Mesothelial cell of epicardium (in vitro differentiated cells): ENCODE data around the gene ADARB1. TPM values are rescaled to one million over a fixed set of nuclear protein-coding genes. Genes with fewer than 3 reads are reported as not detected.

ENCODE experiments used
- DNase-seq, 2 experiments: peaks; one replicate each; pipeline ENCODE4 v3.0.0; 2021; ENCODE audit warnings: low spot score in 2 of 2; ENCODE audit not compliant: unreplicated experiment in 2 of 2
- H3K27ac Mint-ChIP-seq: 2 replicates; pipeline ENCODE4 v1.8.0; 2021; ENCODE audit warnings: mixed read lengths
- H3K27me3 Mint-ChIP-seq: 2 replicates; pipeline ENCODE4 v1.8.0; 2021; ENCODE audit warnings: low read depth, mixed read lengths
- H3K36me3 Mint-ChIP-seq: 2 replicates; pipeline ENCODE4 v1.8.0; 2021; ENCODE audit warnings: mixed read lengths
- H3K4me1 Mint-ChIP-seq: 2 replicates; pipeline ENCODE4 v1.8.0; 2021; ENCODE audit warnings: mixed read lengths
- H3K4me3 Mint-ChIP-seq: 2 replicates; pipeline ENCODE4 v1.8.0; 2021; ENCODE audit warnings: mild to moderate bottlenecking, moderate library complexity, mixed read lengths
- H3K9me3 Mint-ChIP-seq: 2 replicates; pipeline ENCODE4 v1.8.0; 2021; ENCODE audit warnings: mixed read lengths
- total RNA-seq: library from RNA; stranded (reverse); gene quantifications from 3 replicates; pipeline ENCODE4 v1.2.1, GENCODE V29; 2021
- TF ChIP-seq, protein P1 (sequence below): fragments of 200-600 bp; sonication (generic); IDR thresholded peaks from one replicate; pipeline ENCODE4 v1.5.0; 2021; ENCODE audit warnings: antibody characterized with exemption; ENCODE audit not compliant: unreplicated experiment

ADARB1 gene
- total RNA-seq, 1 donor from 2014 or later, result 26.5 TPM

DNA sequence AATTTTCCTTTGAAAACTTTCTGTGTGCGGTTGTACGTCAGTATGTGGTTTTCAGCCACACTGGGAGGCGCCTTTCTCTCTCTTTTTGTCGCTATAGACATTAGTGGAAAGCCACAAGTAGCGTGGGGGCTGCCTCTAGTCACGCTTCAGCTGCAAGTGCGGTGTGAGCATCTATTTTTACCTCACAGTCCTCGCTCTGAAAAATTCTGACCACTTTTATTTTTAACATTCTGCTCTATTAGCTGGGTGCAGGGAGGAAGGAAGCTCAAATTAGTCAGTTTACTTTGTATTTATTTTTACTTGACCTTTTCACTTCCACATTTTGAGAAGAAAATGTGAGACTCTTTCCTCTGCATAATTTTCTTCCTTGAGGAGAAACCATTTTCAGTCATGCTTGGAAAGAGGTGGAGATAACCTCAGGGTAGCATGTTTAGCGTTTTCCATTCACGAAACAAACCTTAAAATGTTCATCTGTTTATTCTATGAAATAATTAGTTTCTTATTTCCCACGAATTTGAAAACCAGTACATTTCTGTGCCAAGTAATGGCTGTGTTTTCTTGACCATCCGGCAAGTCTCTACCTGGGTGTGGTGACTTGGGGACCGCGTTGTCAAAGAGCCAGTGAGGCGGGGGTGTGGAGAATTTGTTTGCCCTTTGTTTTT lies 35.6 kb downstream of the ADARB1 start:
- no peak overlapping the region for H3K4me3 Mint-ChIP-seq
- H3K27ac Mint-ChIP-seq, result no peak overlapping the region
- no peak for DNase-seq
- no peaks in the 10 kb centered on the region for H3K27me3 Mint-ChIP-seq
- no peaks in the 10 kb centered on the region for H3K9me3 Mint-ChIP-seq
- peaks cover 13% of the 10 kb centered on the region for H3K4me1 Mint-ChIP-seq
- TF ChIP-seq, protein P1, sequence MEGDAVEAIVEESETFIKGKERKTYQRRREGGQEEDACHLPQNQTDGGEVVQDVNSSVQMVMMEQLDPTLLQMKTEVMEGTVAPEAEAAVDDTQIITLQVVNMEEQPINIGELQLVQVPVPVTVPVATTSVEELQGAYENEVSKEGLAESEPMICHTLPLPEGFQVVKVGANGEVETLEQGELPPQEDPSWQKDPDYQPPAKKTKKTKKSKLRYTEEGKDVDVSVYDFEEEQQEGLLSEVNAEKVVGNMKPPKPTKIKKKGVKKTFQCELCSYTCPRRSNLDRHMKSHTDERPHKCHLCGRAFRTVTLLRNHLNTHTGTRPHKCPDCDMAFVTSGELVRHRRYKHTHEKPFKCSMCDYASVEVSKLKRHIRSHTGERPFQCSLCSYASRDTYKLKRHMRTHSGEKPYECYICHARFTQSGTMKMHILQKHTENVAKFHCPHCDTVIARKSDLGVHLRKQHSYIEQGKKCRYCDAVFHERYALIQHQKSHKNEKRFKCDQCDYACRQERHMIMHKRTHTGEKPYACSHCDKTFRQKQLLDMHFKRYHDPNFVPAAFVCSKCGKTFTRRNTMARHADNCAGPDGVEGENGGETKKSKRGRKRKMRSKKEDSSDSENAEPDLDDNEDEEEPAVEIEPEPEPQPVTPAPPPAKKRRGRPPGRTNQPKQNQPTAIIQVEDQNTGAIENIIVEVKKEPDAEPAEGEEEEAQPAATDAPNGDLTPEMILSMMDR, result no peak
- no peaks in the 10 kb centered on the region for H3K36me3 Mint-ChIP-seq

DNA sequence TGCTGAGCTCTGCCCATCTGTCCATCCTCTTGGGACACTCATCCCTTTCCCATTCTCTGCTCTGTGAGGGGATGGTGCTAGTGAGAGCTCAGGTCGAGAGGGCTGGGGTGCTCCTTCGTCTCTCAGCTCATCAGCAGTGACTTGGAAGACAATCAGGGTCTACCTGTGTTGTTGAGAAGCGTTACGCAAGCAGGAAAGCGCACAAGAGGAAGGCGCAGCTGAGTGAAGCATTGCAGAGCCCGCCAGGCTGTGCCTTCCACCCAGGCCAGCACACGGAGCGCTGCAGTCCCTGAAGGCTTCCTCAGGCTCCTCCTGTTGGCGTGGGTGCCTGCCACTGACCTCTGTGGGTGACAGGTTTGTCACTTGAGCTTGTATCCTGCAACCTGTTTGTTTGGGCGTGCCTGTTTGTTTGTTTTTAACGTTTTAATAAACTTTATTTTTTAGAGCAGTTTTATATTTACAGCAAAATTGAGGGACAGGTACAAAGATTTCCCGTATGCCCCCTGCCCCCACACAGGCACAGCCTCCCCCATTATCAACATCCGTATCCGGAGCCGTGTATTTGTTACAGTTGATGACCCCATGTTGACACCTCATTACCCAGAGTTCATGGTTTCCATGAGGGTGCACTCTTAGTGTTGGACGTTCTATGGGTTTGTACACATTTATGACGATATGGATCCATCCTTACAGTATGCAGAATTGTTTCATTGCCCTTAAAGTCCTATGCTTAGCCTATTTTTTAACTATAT lies 36.7 kb downstream of the ADARB1 start:
- TF ChIP-seq, protein P1, result no peak
- no peaks in the 10 kb centered on the region for H3K9me3 Mint-ChIP-seq
- no peak overlapping the region for H3K4me3 Mint-ChIP-seq
- no peak overlapping the region for H3K27ac Mint-ChIP-seq
- DNase-seq, result no peak
- H3K4me1 Mint-ChIP-seq, result peaks cover 11% of the 10 kb centered on the region
- no peaks in the 10 kb centered on the region for H3K36me3 Mint-ChIP-seq
- H3K27me3 Mint-ChIP-seq, result no peaks in the 10 kb centered on the region

DNA sequence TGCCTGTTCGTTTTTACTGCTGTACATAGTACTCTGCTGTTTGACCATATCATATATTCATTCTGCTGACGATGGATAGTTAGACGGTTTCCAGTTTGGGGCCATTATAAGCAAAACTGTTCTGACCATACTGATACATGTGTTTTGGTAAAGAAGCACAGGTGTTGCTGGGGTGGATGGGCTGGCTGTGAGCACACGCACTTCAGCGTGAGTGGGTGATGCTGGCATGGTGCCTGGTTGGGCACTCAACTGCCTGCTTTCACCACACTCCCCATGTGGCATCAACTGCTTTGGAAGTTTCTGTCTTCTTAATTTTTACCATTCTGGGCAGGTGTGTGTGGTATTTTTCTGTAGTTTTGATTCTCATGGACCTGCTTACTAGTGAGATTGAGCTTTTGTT lies 37.3 kb downstream of the ADARB1 start:
- no peak for DNase-seq
- H3K4me1 Mint-ChIP-seq, result peaks cover 12% of the 10 kb centered on the region
- no peaks in the 10 kb centered on the region for H3K27me3 Mint-ChIP-seq
- H3K36me3 Mint-ChIP-seq, result peaks cover 3% of the 10 kb centered on the region
- TF ChIP-seq, protein P1, result no peak
- no peak overlapping the region for H3K27ac Mint-ChIP-seq
- no peak overlapping the region for H3K4me3 Mint-ChIP-seq
- no peaks in the 10 kb centered on the region for H3K9me3 Mint-ChIP-seq

DNA sequence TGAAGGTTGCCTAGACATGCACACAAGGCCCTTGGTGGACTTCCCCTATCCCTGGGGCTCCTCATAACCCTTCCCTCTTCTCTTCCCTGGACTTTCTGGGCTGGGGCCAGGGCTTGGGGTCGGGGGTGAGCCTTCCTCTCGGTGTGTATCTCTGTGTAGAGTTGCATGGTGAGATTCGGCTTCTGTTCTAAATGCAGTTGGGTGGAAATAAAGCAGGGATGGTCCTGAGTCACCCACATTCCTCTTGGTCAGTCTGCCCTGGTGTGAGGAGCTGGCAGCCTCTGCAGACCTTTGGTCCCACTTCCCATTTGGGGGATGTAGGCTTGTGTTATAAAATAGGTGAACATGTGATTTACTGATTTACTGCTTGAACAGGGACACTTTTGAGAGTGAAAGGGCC lies 38.0 kb downstream of the ADARB1 start:
- peaks cover 12% of the 10 kb centered on the region for H3K4me1 Mint-ChIP-seq
- TF ChIP-seq, protein P1, result no peak
- no peak overlapping the region for H3K4me3 Mint-ChIP-seq
- H3K9me3 Mint-ChIP-seq, result no peaks in the 10 kb centered on the region
- peaks cover 6% of the 10 kb centered on the region for H3K36me3 Mint-ChIP-seq
- no peak for DNase-seq
- no peaks in the 10 kb centered on the region for H3K27me3 Mint-ChIP-seq
- H3K27ac Mint-ChIP-seq, result no peak overlapping the region

DNA sequence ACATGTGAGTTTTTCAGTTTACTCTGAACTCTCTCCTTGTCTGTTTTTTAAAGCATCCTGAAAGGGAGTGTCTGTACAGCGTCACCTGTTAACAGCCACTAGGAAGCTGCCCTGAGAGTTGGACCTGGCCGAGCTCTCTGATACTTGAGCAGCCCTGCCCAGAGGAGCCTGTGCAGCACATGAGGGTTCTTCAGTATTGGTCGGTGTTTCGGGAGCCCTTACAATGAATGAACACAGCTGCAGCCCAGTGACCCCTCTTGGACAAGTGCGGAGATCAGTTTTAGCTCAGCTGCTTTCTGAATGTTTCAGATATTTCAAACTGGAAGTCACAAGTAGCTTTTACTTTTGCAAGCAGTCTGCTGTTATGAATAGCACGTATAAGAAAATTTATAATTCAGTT lies 39.2 kb downstream of the ADARB1 start:
- TF ChIP-seq, protein P1, result no peak
- no peak overlapping the region for H3K4me3 Mint-ChIP-seq
- H3K36me3 Mint-ChIP-seq, result peaks cover 12% of the 10 kb centered on the region
- no peaks in the 10 kb centered on the region for H3K27me3 Mint-ChIP-seq
- H3K27ac Mint-ChIP-seq, result no peak overlapping the region
- peaks cover 2% of the 10 kb centered on the region for H3K9me3 Mint-ChIP-seq
- peaks cover 12% of the 10 kb centered on the region for H3K4me1 Mint-ChIP-seq
- no peak for DNase-seq
